CD4-positive, alpha-beta T cell (primary cell): ENCODE results near the gene SUPT4H1. TPM values are rescaled to one million over a fixed set of nuclear protein-coding genes. Genes with fewer than 3 reads are reported as not detected.
"Not testable (repeated sequence)": the region's sequence is repeated elsewhere in the genome, so short reads cannot be mapped to it uniquely, and the experiment has no call there.

Experiments
- ATAC-seq: fragments of 200-7000 bp; cut with Tn5 transposase; one replicate; pipeline ENCODE4 v1.10.0; 2022; ENCODE audit warnings: mild to moderate bottlenecking; ENCODE audit not compliant: poor library complexity
- CTCF ChIA-PET: fragments of 350-600 bp; sonication (Branson Sonifier 250); formaldehyde crosslinking; loops from one replicate; lab custom pipeline; 2021; ENCODE audit warnings: antibody characterized with exemption, inconsistent platforms; lab: Charles Lee
- POLR2A ChIA-PET: fragments of 350-600 bp; sonication (Branson Sonifier 250); formaldehyde crosslinking; loops from one replicate; lab custom pipeline; 2021; ENCODE audit warnings: antibody characterized with exemption, inconsistent platforms; lab: Charles Lee
- DNase-seq, 14 experiments: peaks; one replicate each; pipeline ENCODE4 v3.0.0-alpha.2; 2013 to 2020; ENCODE audit warnings: mixed read lengths in 2 of 14
- H3K27ac ChIP-seq, 2 donors: one replicate each; pipeline versions ENCODE4 v1.5.1 to v1.7.0; 2013; ENCODE audit warnings: low read length in 2 of 2, low read depth in 1 of 2, mild to moderate bottlenecking in 1 of 2
- H3K27me3 ChIP-seq, 2 experiments: 1 replicate in 1 of 2; 2 replicates in 1 of 2; pipeline versions ENCODE4 v1.6.1 to v1.7.0; 2013; ENCODE audit warnings: low read length in 2 of 2, control low read depth in 1 of 2, mild to moderate bottlenecking in 1 of 2, moderate library complexity in 1 of 2; ENCODE audit not compliant: insufficient read depth in 2 of 2, control insufficient read depth in 1 of 2
- H3K36me3 ChIP-seq: one replicate; pipeline ENCODE4 v1.6.1; 2013; ENCODE audit warnings: low read length, control low read depth; ENCODE audit not compliant: insufficient read depth
- H3K4me1 ChIP-seq: one replicate; pipeline ENCODE4 v1.6.1; 2013; ENCODE audit warnings: low read length, control low read depth; ENCODE audit not compliant: insufficient read depth
- H3K4me3 ChIP-seq: one replicate; pipeline ENCODE4 v1.5.1; 2013; ENCODE audit warnings: mild to moderate bottlenecking, low read length, moderate library complexity
- H3K9me3 ChIP-seq, 2 experiments: 1 replicate in 1 of 2; 2 replicates in 1 of 2; pipeline versions ENCODE4 v1.6.1 to v1.7.0; 2013; ENCODE audit warnings: low read length in 2 of 2, mild to moderate bottlenecking in 2 of 2, control low read depth in 1 of 2, moderate library complexity in 1 of 2; ENCODE audit not compliant: control insufficient read depth in 1 of 2, insufficient read depth in 1 of 2
- H3K27ac Mint-ChIP-seq: one replicate; pipeline ENCODE4 v1.8.0; 2020; ENCODE audit warnings: mixed read lengths
- H3K27me3 Mint-ChIP-seq: one replicate; pipeline ENCODE4 v1.8.0; 2021; ENCODE audit warnings: mixed read lengths
- H3K36me3 Mint-ChIP-seq: one replicate; pipeline ENCODE4 v1.8.0; 2021; ENCODE audit warnings: low read depth, mixed read lengths
- H3K4me1 Mint-ChIP-seq: one replicate; pipeline ENCODE4 v1.8.0; 2021; ENCODE audit warnings: low read depth, mixed read lengths
- H3K4me3 Mint-ChIP-seq: one replicate; pipeline ENCODE4 v1.8.0; 2020; ENCODE audit warnings: mild to moderate bottlenecking, mixed read lengths
- H3K9me3 Mint-ChIP-seq: one replicate; pipeline ENCODE4 v1.8.0; 2020; ENCODE audit warnings: mixed read lengths
- CTCF ChIP-seq: fragments of 200-600 bp; IDR thresholded peaks from one replicate; pipeline ENCODE4 v1.8.0; 2022; ENCODE audit warnings: antibody characterized with exemption, mild to moderate bottlenecking
- intact Hi-C, 2 experiments: fragments of 100-400 bp; cut with DNase I in 1 of 2; cut with micrococcal nuclease in 1 of 2; formaldehyde crosslinking; loops; one replicate each; pipeline versions ENCODE4 v1.15.1 to v1.9.0; 2023 to 2025; cut with DNase I, micrococcal nuclease
- total RNA-seq, 174 experiments: library from RNA in 2 of 174; stranded (reverse) in 2 of 174; gene quantifications; one replicate each; pipeline ENCODE4 v1.2.3 and lab custom pipeline; 2021 to 2026

Gene SUPT4H1
- total RNA-seq, 2 experiments from 2014 or later = 46.5 to 47.0 TPM

GRCh38 chr17:58344047-58344790 lies 7.8 kb downstream of the SUPT4H1 start:
- DNase-seq (peak in 13 of 14 experiments; percentile 56 to 97 (median 77)), ATAC-seq (peak; percentile 71)
- no peaks in the 10 kb centered on the region for H3K9me3 ChIP-seq
- Mint-ChIP-seq H3K27ac (peak overlapping the region; percentile 84), H3K4me1 (peaks cover 99% of the 10 kb centered on the region), H3K27me3 (no peaks in the 10 kb centered on the region), H3K9me3 (no peaks in the 10 kb centered on the region), H3K36me3 (peaks cover 79% of the 10 kb centered on the region), H3K4me3 (peak overlapping the region; percentile 84)
- H3K4me3 ChIP-seq = peak overlapping the region; percentile 67
- H3K4me1 ChIP-seq = peaks cover 86% of the 10 kb centered on the region
- H3K36me3 ChIP-seq = peaks cover 54% of the 10 kb centered on the region
- TF ChIP-seq CTCF = no peak
- H3K27me3 ChIP-seq = no peaks in the 10 kb centered on the region
- peak overlapping the region; percentile 97 to 98 for H3K27ac ChIP-seq
- POLR2A ChIA-PET = interaction anchor here (0.7 to 18.5 kb wide), 13 partner anchors 7 to 661 kb away, joined by 3 to 1359 read pairs (median 9); partner anchors contain the start of genes HSF5, MKS1, RNF43 and SUPT4H1
- intact Hi-C loops = loop anchor here (1.0 to 10.0 kb wide), 6 partner anchors 8 to 871 kb away; partner anchors contain the start of genes RNF43 (in 1 of the 2), SMG8 (in 1 of the 2) and SRSF1 (in 1 of the 2)
- CTCF ChIA-PET = interaction anchor here (1.2 to 9.0 kb wide), 15 partner anchors 10 to 144 kb away, joined by 3 to 211 read pairs (median 6); partner anchors contain the start of genes HSF5, RNF43, SUPT4H1 and TSPOAP1

GRCh38 chr17:58343131-58343530 lies 8.9 kb downstream of the SUPT4H1 start:
- DNase-seq (no peak), ATAC-seq (no peak)
- Mint-ChIP-seq H3K9me3 (no peaks in the 10 kb centered on the region), H3K4me3 (peak overlapping the region; percentile 84), H3K36me3 (peaks cover 71% of the 10 kb centered on the region), H3K27me3 (no peaks in the 10 kb centered on the region), H3K4me1 (peaks cover 100% of the 10 kb centered on the region), H3K27ac (peak overlapping the region; percentile 84)
- peaks cover 43% of the 10 kb centered on the region for H3K36me3 ChIP-seq
- no peaks in the 10 kb centered on the region for H3K27me3 ChIP-seq
- no peaks in the 10 kb centered on the region for H3K9me3 ChIP-seq
- TF ChIP-seq CTCF = no peak
- intact Hi-C loops = loop anchor here in 1 of 2 experiments (5.0 to 10.0 kb wide), 2 partner anchors 336 to 872 kb away; partner anchors contain the start of genes SMG8 and SRSF1
- ChIA-PET POLR2A (interaction anchor here (3.1 to 18.5 kb wide), 4 partner anchors 6 to 74 kb away, joined by 32 to 1359 read pairs (median 327); partner anchors contain the start of genes RNF43, SUPT4H1 and TSPOAP1), CTCF (interaction anchor here (1.8 to 9.0 kb wide), 4 partner anchors 11 to 64 kb away, joined by 5 to 211 read pairs (median 38); partner anchors contain the start of genes SUPT4H1 and TSPOAP1)
- H3K27ac ChIP-seq = peak overlapping the region; percentile 97 to 98
- H3K4me3 ChIP-seq = peak overlapping the region; percentile 67
- peaks cover 97% of the 10 kb centered on the region for H3K4me1 ChIP-seq

- peaks cover 100% of the 10 kb centered on the region for H3K4me1 ChIP-seq
- H3K4me3 Mint-ChIP-seq = peak overlapping the region; percentile 84
- no peaks in the 10 kb centered on the region for H3K9me3 ChIP-seq
- CTCF ChIA-PET = interaction anchor here (0.7 to 9.0 kb wide), 4 partner anchors 10 to 471 kb away, joined by 3 to 211 read pairs (median 5); partner anchors contain the start of gene TSPOAP1
- peak overlapping the region; percentile 97 to 98 for H3K27ac ChIP-seq
- peaks cover 100% of the 10 kb centered on the region for H3K4me1 Mint-ChIP-seq
- H3K27ac Mint-ChIP-seq = peak overlapping the region; percentile 84
- ATAC-seq = no peak
- peaks cover 31% of the 10 kb centered on the region for H3K36me3 ChIP-seq
- no peaks in the 10 kb centered on the region for H3K27me3 Mint-ChIP-seq
- no peaks in the 10 kb centered on the region for H3K27me3 ChIP-seq
- peak in 3 of 14 experiments; percentile 30 to 52 (median 38) for DNase-seq
- POLR2A ChIA-PET = interaction anchor here (0.7 to 18.5 kb wide), 3 partner anchors 15 to 78 kb away, joined by 3 to 1359 read pairs (median 508); partner anchors contain the start of genes SUPT4H1 and TSPOAP1
- peaks cover 70% of the 10 kb centered on the region for H3K36me3 Mint-ChIP-seq
- H3K9me3 Mint-ChIP-seq = no peaks in the 10 kb centered on the region
- H3K4me3 ChIP-seq = peak overlapping the region; percentile 67
- intact Hi-C loops = loop anchor here in 1 of 2 experiments (5.0 to 10.0 kb wide), 2 partner anchors 335 to 873 kb away; partner anchors contain the start of genes SMG8 and SRSF1
- no peak for TF ChIP-seq CTCF
These were observed 10.0 kb downstream of the SUPT4H1 start for GRCh38 chr17:58341861-58342475.

GRCh38 chr17:58341136-58341860 lies 10.7 kb downstream of the SUPT4H1 start:
- H3K27me3 Mint-ChIP-seq, H3K27me3 ChIP-seq, H3K9me3 ChIP-seq, H3K9me3 Mint-ChIP-seq, ATAC-seq: not testable (repeated sequence)
- Histone ChIP-seq H3K4me1 (peaks cover 100% of the 10 kb centered on the region), H3K4me3 (peak overlapping the region; percentile 67), H3K36me3 (peaks cover 25% of the 10 kb centered on the region), H3K27ac (peak overlapping the region; percentile 97 to 98)
- Mint-ChIP-seq H3K36me3 (peaks cover 63% of the 10 kb centered on the region), H3K4me3 (peak overlapping the region; percentile 90), H3K4me1 (peaks cover 100% of the 10 kb centered on the region), H3K27ac (peak overlapping the region; percentile 84)
- intact Hi-C loops = loop anchor here in 1 of 2 experiments (5.0 to 10.0 kb wide), 2 partner anchors 334 to 874 kb away; partner anchors contain the start of genes SMG8 and SRSF1
- CTCF ChIA-PET = interaction anchor here (0.6 to 9.0 kb wide), 7 partner anchors 9 to 470 kb away, joined by 3 to 211 read pairs (median 5); partner anchors contain the start of genes SUPT4H1 and TSPOAP1
- peak in 1 of 14 experiments; percentile 11 for DNase-seq
- POLR2A ChIA-PET = interaction anchor here (0.7 to 18.5 kb wide), 4 partner anchors 15 to 79 kb away, joined by 3 to 1359 read pairs (median 256); partner anchors contain the start of genes SUPT4H1 and TSPOAP1
